Neural cell (in vitro differentiated cells): Measurements from ENCODE around the gene GHRL. TPM values are rescaled to one million over a fixed set of nuclear protein-coding genes. Genes with fewer than 3 reads are reported as not detected.

Experiments
- H2AFZ ChIP-seq: fragments of 200-600, 300-800 bp; sonication (generic), shearing (Covaris generic); 2 replicates; pipeline ENCODE4 v1.6.0; 2014; ENCODE audit warnings: low read depth, mild to moderate bottlenecking, antibody characterized with exemption, low read length, moderate library complexity
- H3F3A ChIP-seq: fragments of 200-600 bp; shearing (Covaris generic); 2 replicates; pipeline ENCODE4 v1.6.1; 2016; ENCODE audit warnings: mild to moderate bottlenecking, moderate library complexity, mixed read lengths, antibody characterized with exemption, low read length; ENCODE audit not compliant: insufficient read depth, poor library complexity, severe bottlenecking
- H3K27ac ChIP-seq: fragments of 200-600, 300-800 bp; sonication (generic), shearing (Covaris generic); 2 replicates; pipeline ENCODE4 v1.5.1; 2014; ENCODE audit warnings: mild to moderate bottlenecking, low read length, moderate library complexity
- H3K27me3 ChIP-seq: fragments of 300-800, 200-600 bp; sonication (generic), shearing (Covaris generic); 2 replicates; pipeline ENCODE4 v1.6.0; 2014; ENCODE audit warnings: mild to moderate bottlenecking, low read depth, low read length, moderate library complexity; ENCODE audit not compliant: insufficient read depth
- H3K36me3 ChIP-seq: fragments of 300-800, 200-600 bp; sonication (generic), shearing (Covaris generic); 2 replicates; pipeline ENCODE4 v1.5.1; 2014; ENCODE audit warnings: mild to moderate bottlenecking, antibody characterized with exemption, low read length, moderate library complexity; ENCODE audit not compliant: insufficient read depth
- H3K4me2 ChIP-seq: fragments of 300-800, 200-600 bp; sonication (generic), shearing (Covaris generic); 2 replicates; pipeline ENCODE4 v1.6.0; 2014; ENCODE audit warnings: mild to moderate bottlenecking, low read length
- H3K4me3 ChIP-seq: fragments of 300-800, 200-600 bp; sonication (generic), shearing (Covaris generic); 2 replicates; pipeline ENCODE4 v1.5.1; 2014; ENCODE audit warnings: mild to moderate bottlenecking, low read length, moderate library complexity
- H3K79me2 ChIP-seq: fragments of 200-600 bp; shearing (Covaris generic); replicated peaks from 2 replicates; pipeline ENCODE4 v1.6.0; 2014; ENCODE audit warnings: mild to moderate bottlenecking, low read length, moderate library complexity; ENCODE audit not compliant: insufficient read depth
- H3K9ac ChIP-seq: fragments of 300-800, 200-600 bp; sonication (generic), shearing (Covaris generic); 2 replicates; pipeline ENCODE4 v1.6.1; 2016; ENCODE audit warnings: mild to moderate bottlenecking, low read length, mixed read lengths
- H3K9me2 ChIP-seq: fragments of 200-600 bp; shearing (Covaris generic); 2 replicates; pipeline ENCODE4 v1.6.1; 2016; ENCODE audit warnings: mild to moderate bottlenecking, low read length, mixed read lengths; ENCODE audit not compliant: insufficient read depth
- H3K9me3 ChIP-seq: fragments of 200-600, 300-800 bp; sonication (generic), shearing (Covaris generic); 2 replicates; pipeline ENCODE4 v1.6.1; 2016; ENCODE audit warnings: mild to moderate bottlenecking, mixed run types, low read length, moderate library complexity, mixed read lengths
- H4K20me1 ChIP-seq: fragments of 200-600 bp; shearing (Covaris generic); 2 replicates; pipeline ENCODE4 v1.6.1; 2016; ENCODE audit warnings: mild to moderate bottlenecking, mixed run types; ENCODE audit not compliant: insufficient read depth
- CTCF ChIP-seq: fragments of 450-650 bp; IDR thresholded peaks from 2 replicates; pipeline ENCODE4 v1.5.1; 2014; ENCODE audit warnings: antibody characterized with exemption, mild to moderate bottlenecking, moderate library complexity; ENCODE audit not compliant: poor library complexity, severe bottlenecking
- EZH2 ChIP-seq: fragments of 200-600, 300-800 bp; shearing (Covaris generic), sonication (generic); IDR thresholded peaks from 2 replicates; pipeline ENCODE4 v1.6.1; 2014; ENCODE audit warnings: antibody characterized with exemption, low read length, borderline replicate concordance, mild to moderate bottlenecking; ENCODE audit not compliant: insufficient read depth, poor library complexity, severe bottlenecking
- MXI1 ChIP-seq: fragments of 450-650 bp; conservative IDR thresholded peaks from 2 replicates; pipeline ENCODE4 v1.6.1; 2014; ENCODE audit warnings: antibody characterized with exemption, mild to moderate bottlenecking; ENCODE audit not compliant: poor library complexity, severe bottlenecking
- POLR2AphosphoS5 ChIP-seq: IDR thresholded peaks from 2 replicates; pipeline ENCODE4 v1.6.1; 2012
- REST ChIP-seq: IDR thresholded peaks from 2 replicates; pipeline ENCODE4 v1.6.1; 2012; ENCODE audit warnings: borderline replicate concordance
- polyA plus RNA-seq: library from polyadenylated mRNA; depleted of rRNA; stranded (reverse); fragments of >200 nt; gene quantifications from 2 replicates; pipeline ENCODE4 v1.2.3, GENCODE V29; 2014

GHRL gene
- polyA plus RNA-seq, 1 donor from 2014 or later, result 2.8 TPM

- TF ChIP-seq CTCF, result no peak
- no peak for TF ChIP-seq MXI1
Observed at GRCh38 chr3:10262027-10262426, 30.7 kb downstream of the GHRL start (continued).

GRCh38 chr3:10260211-10260701 lies 32.5 kb downstream of the GHRL start:
- no peak overlapping the region for H3K27ac ChIP-seq
- no peak overlapping the region for H3K9ac ChIP-seq
- H3K4me3 ChIP-seq, result no peak overlapping the region
- H3F3A ChIP-seq, result no peaks in the 10 kb centered on the region
- H4K20me1 ChIP-seq, result no peaks in the 10 kb centered on the region
- no peaks in the 10 kb centered on the region for H3K9me2 ChIP-seq
- no peaks in the 10 kb centered on the region for H3K36me3 ChIP-seq
- TF ChIP-seq CTCF (no peak), MXI1 (no peak)
- no peaks in the 10 kb centered on the region for H3K79me2 ChIP-seq
- H3K9me3 ChIP-seq, result no peaks in the 10 kb centered on the region
- no peaks in the 10 kb centered on the region for H3K27me3 ChIP-seq
- H2AFZ ChIP-seq, result no peak overlapping the region
- no peak overlapping the region for H3K4me2 ChIP-seq

- Histone ChIP-seq H3K27ac (no peak overlapping the region), H3K9me2 (no peaks in the 10 kb centered on the region), H3F3A (no peaks in the 10 kb centered on the region), H2AFZ (no peak overlapping the region), H3K79me2 (no peaks in the 10 kb centered on the region), H3K9ac (no peak overlapping the region), H4K20me1 (no peaks in the 10 kb centered on the region), H3K9me3 (no peaks in the 10 kb centered on the region), H3K4me3 (no peak overlapping the region), H3K27me3 (no peaks in the 10 kb centered on the region), H3K4me2 (no peak overlapping the region), H3K36me3 (no peaks in the 10 kb centered on the region)
- TF ChIP-seq EZH2 (no peak), MXI1 (no peak), POLR2AphosphoS5 (no peak), REST (no peak)
Observed at GRCh38 chr3:10259798-10260197, 32.9 kb downstream of the GHRL start.
